ENCODE results near the gene TMEM92. TPM values are rescaled to one million over a fixed set of nuclear protein-coding genes. Genes with fewer than 3 reads are reported as not detected.

Gene TMEM92
- total and polyA plus RNA-seq, 7 donors: 0.01 to 0.07 TPM; not detected in 5

DNA sequence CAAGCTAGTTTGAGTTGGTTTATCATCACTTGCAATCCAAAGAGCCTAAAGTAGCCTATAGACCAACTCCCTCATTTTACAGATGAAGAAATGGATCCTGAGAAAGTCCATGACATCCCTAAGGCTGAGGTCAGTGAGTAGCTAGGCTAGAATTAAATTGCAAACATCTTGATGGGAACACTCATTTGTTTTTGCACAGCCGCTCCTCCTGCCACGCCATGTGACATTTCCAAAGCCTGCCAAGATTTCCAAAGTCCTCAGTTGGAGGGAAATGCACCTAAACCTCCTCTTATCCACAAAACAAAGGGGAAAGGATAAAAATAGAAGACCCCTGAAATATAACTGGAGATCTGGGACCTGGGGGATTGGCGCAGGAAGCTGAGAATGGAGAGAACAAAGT, 15.0 kb downstream of the TMEM92 start:
- TF ChIP-seq, protein P1, sequence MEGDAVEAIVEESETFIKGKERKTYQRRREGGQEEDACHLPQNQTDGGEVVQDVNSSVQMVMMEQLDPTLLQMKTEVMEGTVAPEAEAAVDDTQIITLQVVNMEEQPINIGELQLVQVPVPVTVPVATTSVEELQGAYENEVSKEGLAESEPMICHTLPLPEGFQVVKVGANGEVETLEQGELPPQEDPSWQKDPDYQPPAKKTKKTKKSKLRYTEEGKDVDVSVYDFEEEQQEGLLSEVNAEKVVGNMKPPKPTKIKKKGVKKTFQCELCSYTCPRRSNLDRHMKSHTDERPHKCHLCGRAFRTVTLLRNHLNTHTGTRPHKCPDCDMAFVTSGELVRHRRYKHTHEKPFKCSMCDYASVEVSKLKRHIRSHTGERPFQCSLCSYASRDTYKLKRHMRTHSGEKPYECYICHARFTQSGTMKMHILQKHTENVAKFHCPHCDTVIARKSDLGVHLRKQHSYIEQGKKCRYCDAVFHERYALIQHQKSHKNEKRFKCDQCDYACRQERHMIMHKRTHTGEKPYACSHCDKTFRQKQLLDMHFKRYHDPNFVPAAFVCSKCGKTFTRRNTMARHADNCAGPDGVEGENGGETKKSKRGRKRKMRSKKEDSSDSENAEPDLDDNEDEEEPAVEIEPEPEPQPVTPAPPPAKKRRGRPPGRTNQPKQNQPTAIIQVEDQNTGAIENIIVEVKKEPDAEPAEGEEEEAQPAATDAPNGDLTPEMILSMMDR (IDR thresholded peaks at IDR 0.05): no peak
- Histone ChIP-seq H3K9me3 (no peaks in the 10 kb centered on the region), H3K27me3 (ENCODE audit: insufficient read depth in 3 of 3, low read length in 2 of 3) (peaks cover 0 to 3% (median 2%) of the 10 kb centered on the region in 3 donors), H3K36me3 (ENCODE audit: insufficient read depth in 1 of 2, low read depth in 1 of 2) (no peaks in the 10 kb centered on the region), H3K27ac (no peak overlapping the region), H3K4me3 (no peak overlapping the region), H3K4me1 (peaks cover 3% of the 10 kb centered on the region)
- intact Hi-C loops (cut with DNase I): no loop called here
- 70 to 80% (median 76%) methylated on average over 3 of the region's 3 CpGs for WGBS, 3 donors
- peak in 1 of 4 donors; percentile 47 for ATAC-seq
- no peak for DNase-seq

GRCh38 chr17:50289991-50290702, 15.9 kb downstream of the TMEM92 start:
- Histone ChIP-seq H3K4me3 (peak overlapping the region; percentile 12), H3K9me3 (no peaks in the 10 kb centered on the region), H3K36me3 (ENCODE audit: insufficient read depth in 1 of 2, low read depth in 1 of 2) (no peaks in the 10 kb centered on the region), H3K27me3 (ENCODE audit: insufficient read depth in 3 of 3, low read length in 2 of 3) (peaks cover 0 to 3% (median 2%) of the 10 kb centered on the region in 3 donors), H3K4me1 (peaks cover 3% of the 10 kb centered on the region), H3K27ac (peak overlapping the region; percentile 30)
- ATAC-seq: peak; percentile 81 to 89 (median 86)
- peak; percentile 79 to 83 for DNase-seq
- intact Hi-C loops (cut with DNase I): no loop called here
- 48 to 52% (median 49%) methylated on average over 8 of the region's 8 CpGs for WGBS, 3 donors
- TF ChIP-seq, protein P1 (IDR thresholded peaks at IDR 0.05): no peak

GRCh38 chr17:50290933-50291332, 16.7 kb downstream of the TMEM92 start:
- DNase-seq: no peak
- ATAC-seq: no peak
- H3K27me3 ChIP-seq (ENCODE audit: insufficient read depth in 3 of 3, low read length in 2 of 3): peaks cover 0 to 3% (median 2%) of the 10 kb centered on the region in 3 donors
- intact Hi-C loops (cut with DNase I): no loop called here
- no peaks in the 10 kb centered on the region for H3K9me3 ChIP-seq
- WGBS, 3 donors: 32 to 55% (median 44%) methylated on average over 1 of the region's 1 CpG
- H3K4me1 ChIP-seq: peaks cover 3% of the 10 kb centered on the region
- H3K36me3 ChIP-seq (ENCODE audit: insufficient read depth in 1 of 2, low read depth in 1 of 2): no peaks in the 10 kb centered on the region
- TF ChIP-seq, protein P1 (IDR thresholded peaks at IDR 0.05): no peak
- no peak overlapping the region for H3K27ac ChIP-seq
- no peak overlapping the region for H3K4me3 ChIP-seq

GRCh38 chr17:50292465-50292864, 18.2 kb downstream of the TMEM92 start:
- Histone ChIP-seq H3K4me1 (peaks cover 3% of the 10 kb centered on the region), H3K4me3 (no peak overlapping the region), H3K27ac (no peak overlapping the region), H3K36me3 (ENCODE audit: insufficient read depth in 1 of 2, low read depth in 1 of 2) (no peaks in the 10 kb centered on the region), H3K9me3 (no peaks in the 10 kb centered on the region), H3K27me3 (ENCODE audit: insufficient read depth in 3 of 3, low read length in 2 of 3) (peaks cover 0 to 3% (median under 1%) of the 10 kb centered on the region in 3 donors)
- ATAC-seq (no peak), DNase-seq (no peak)
- intact Hi-C loops (cut with DNase I): no loop called here
- 87 to 91% (median 91%) methylated on average over 3 of the region's 3 CpGs for WGBS, 3 donors
- TF ChIP-seq, protein P1 (IDR thresholded peaks at IDR 0.05): no peak
